ENCODE measurements around the gene SLC9A1.

DNA sequence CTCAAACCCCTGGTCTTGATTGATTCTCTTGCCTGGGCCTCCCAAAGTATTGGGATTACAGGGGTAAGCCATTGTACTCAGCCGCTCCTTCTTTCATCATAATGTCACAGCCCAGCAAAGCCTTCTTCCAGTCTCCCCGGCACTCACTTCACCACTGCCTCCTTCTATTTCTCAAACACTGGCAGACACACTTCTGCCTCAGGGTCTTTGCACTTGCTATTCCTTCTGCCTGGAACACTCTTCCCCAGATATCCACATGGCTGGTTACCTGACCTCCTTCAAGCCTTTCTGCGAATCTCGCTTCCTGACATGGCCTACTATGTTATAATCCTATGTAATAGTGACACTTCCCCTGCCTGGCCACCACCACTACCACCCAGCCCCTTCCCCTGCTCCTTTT, 7.2 kb upstream of the SLC9A1 start:
- TF ChIP-seq, protein P1, sequence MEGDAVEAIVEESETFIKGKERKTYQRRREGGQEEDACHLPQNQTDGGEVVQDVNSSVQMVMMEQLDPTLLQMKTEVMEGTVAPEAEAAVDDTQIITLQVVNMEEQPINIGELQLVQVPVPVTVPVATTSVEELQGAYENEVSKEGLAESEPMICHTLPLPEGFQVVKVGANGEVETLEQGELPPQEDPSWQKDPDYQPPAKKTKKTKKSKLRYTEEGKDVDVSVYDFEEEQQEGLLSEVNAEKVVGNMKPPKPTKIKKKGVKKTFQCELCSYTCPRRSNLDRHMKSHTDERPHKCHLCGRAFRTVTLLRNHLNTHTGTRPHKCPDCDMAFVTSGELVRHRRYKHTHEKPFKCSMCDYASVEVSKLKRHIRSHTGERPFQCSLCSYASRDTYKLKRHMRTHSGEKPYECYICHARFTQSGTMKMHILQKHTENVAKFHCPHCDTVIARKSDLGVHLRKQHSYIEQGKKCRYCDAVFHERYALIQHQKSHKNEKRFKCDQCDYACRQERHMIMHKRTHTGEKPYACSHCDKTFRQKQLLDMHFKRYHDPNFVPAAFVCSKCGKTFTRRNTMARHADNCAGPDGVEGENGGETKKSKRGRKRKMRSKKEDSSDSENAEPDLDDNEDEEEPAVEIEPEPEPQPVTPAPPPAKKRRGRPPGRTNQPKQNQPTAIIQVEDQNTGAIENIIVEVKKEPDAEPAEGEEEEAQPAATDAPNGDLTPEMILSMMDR (IDR thresholded peaks at IDR 0.05; ENCODE audit: borderline replicate concordance, extremely low read depth, low read length, poor library complexity, severe bottlenecking): no peak
- no peak for TF ChIP-seq EZH2 (IDR thresholded peaks at IDR 0.05; ENCODE audit: borderline replicate concordance, low read depth, low read length, severe bottlenecking)

Data from DND-41 (cell line).